ENCODE data around the gene LMOD2. TPM values are rescaled to one million over a fixed set of nuclear protein-coding genes. Genes with fewer than 3 reads are reported as not detected.

The LMOD2 gene
- total RNA-seq, 1 experiment from 2014 or later = not detected

Other genes with a start within 250 kb of the LMOD2 start
- 0.08 TPM in 1 of 2 replicates, not detected in the other for gene IQUB, start 121.3 kb upstream of the LMOD2 start, total RNA-seq (2014; rRNA removed; shearing (Covaris generic))
- gene NDUFA5, start 98.0 kb upstream of the LMOD2 start, total RNA-seq (2014; rRNA removed; shearing (Covaris generic)) = 78.9 and 108 TPM in 2 replicates
- not detected in 2 replicates for gene ASB15, start 54.0 kb upstream of the LMOD2 start, total RNA-seq (2014; rRNA removed; shearing (Covaris generic))
- 7.9 and 12.8 TPM in 2 replicates for gene WASL, start 93.1 kb downstream of the LMOD2 start, total RNA-seq (2014; rRNA removed; shearing (Covaris generic))
- 0.37 TPM in 1 of 2 replicates, not detected in the other for gene HYAL4, start 189.3 kb downstream of the LMOD2 start, total RNA-seq (2014; rRNA removed; shearing (Covaris generic))